Epithelial cell of esophagus (primary cell): ENCODE data around the gene NTRK2.
"Not testable (repeated sequence)": the region's sequence is repeated elsewhere in the genome, so short reads cannot be mapped to it uniquely, and the experiment has no call there.

Experiments
- DNase-seq: peaks from one replicate; pipeline ENCODE4 v3.0.0; 2010; ENCODE audit warnings: low read depth
- H3K4me3 ChIP-seq: 2 replicates; pipeline ENCODE4 v1.5.1; 2011; ENCODE audit warnings: mild to moderate bottlenecking, low read length, control low read depth
- CTCF ChIP-seq: IDR thresholded peaks from 2 replicates; pipeline ENCODE4 v1.5.1; 2011; ENCODE audit warnings: low read depth, mild to moderate bottlenecking, low read length, control low read depth, inconsistent platforms; ENCODE audit not compliant: insufficient read depth; ENCODE audit errors: missing control alignments

Gene NTRK2

GRCh38 chr9:85062385-85063022, 393.0 kb downstream of the NTRK2 start:
- TF ChIP-seq CTCF: no peak
- no peak overlapping the region for H3K4me3 ChIP-seq
- no peak for DNase-seq

GRCh38 chr9:85064811-85065371, 395.4 kb downstream of the NTRK2 start:
- DNase-seq: no peak
- TF ChIP-seq CTCF: no peak
- H3K4me3 ChIP-seq: no peak overlapping the region

GRCh38 chr9:85067792-85068191, 398.3 kb downstream of the NTRK2 start:
- no peak for TF ChIP-seq CTCF
- no peak for DNase-seq

GRCh38 chr9:85069421-85069820, 399.9 kb downstream of the NTRK2 start:
- H3K4me3 ChIP-seq: not testable (repeated sequence)
- TF ChIP-seq CTCF: peak; percentile 17
- DNase-seq: peak; percentile 7

More at GRCh38 chr9:85067792-85068191, 398.3 kb downstream of the NTRK2 start:
- H3K4me3 ChIP-seq: no peak overlapping the region
